ENCODE data around the gene TP53I13.

- TF ChIP-seq ZNF184 (tag by site-specific recombination; IDR thresholded peaks at IDR 0.05) (no peak), CTCF (tag by site-specific recombination; IDR thresholded peaks at IDR 0.05) (no peak), SALL2 (tag by site-specific recombination; IDR thresholded peaks at IDR 0.05; ENCODE audit: borderline replicate concordance) (no peak), ZNF10 (tag by site-specific recombination; IDR thresholded peaks at IDR 0.05) (no peak), ZNF510 (tag by site-specific recombination; IDR thresholded peaks at IDR 0.05; ENCODE audit: insufficient replicate concordance) (no peak), YY1 (tag by site-specific recombination; IDR thresholded peaks at IDR 0.05) (no peak), GLI4 (tag by site-specific recombination; IDR thresholded peaks at IDR 0.05) (no peak), ZNF266 (tag by site-specific recombination; IDR thresholded peaks at IDR 0.05; ENCODE audit: low read depth) (no peak), ZNF324 (tag by site-specific recombination; IDR thresholded peaks at IDR 0.05) (no peak)
Measured at GRCh38 chr17:29582254-29582765, 13.8 kb downstream of the TP53I13 start.

Measured in HEK293 (cell line).